Osteocyte (in vitro differentiated cells): ENCODE measurements around the gene KCNK18. TPM values are rescaled to one million over a fixed set of nuclear protein-coding genes. Genes with fewer than 3 reads are reported as not detected.

Experiments used
- DNase-seq: peaks from one replicate; pipeline ENCODE4 v3.0.0; 2021; ENCODE audit warnings: mixed read lengths; ENCODE audit not compliant: unreplicated experiment; ENCODE audit errors: extremely low spot score
- H3K27ac Mint-ChIP-seq: one replicate; pipeline ENCODE4 v1.8.0; 2021; ENCODE audit warnings: mild to moderate bottlenecking, mixed read lengths; ENCODE audit not compliant: unreplicated experiment
- H3K27me3 Mint-ChIP-seq: one replicate; pipeline ENCODE4 v1.8.0; 2021; ENCODE audit warnings: mixed read lengths; ENCODE audit not compliant: unreplicated experiment
- H3K36me3 Mint-ChIP-seq: one replicate; pipeline ENCODE4 v1.8.0; 2021; ENCODE audit warnings: mixed read lengths; ENCODE audit not compliant: unreplicated experiment
- H3K4me1 Mint-ChIP-seq: one replicate; pipeline ENCODE4 v1.8.0; 2021; ENCODE audit warnings: mixed read lengths; ENCODE audit not compliant: unreplicated experiment
- H3K4me3 Mint-ChIP-seq: one replicate; pipeline ENCODE4 v1.8.0; 2021; ENCODE audit warnings: mild to moderate bottlenecking, moderate library complexity, mixed read lengths; ENCODE audit not compliant: unreplicated experiment
- H3K9me3 Mint-ChIP-seq: one replicate; pipeline ENCODE4 v1.8.0; 2021; ENCODE audit warnings: mixed read lengths; ENCODE audit not compliant: unreplicated experiment
- total RNA-seq: library from RNA; stranded (reverse); gene quantifications from 2 replicates; pipeline ENCODE4 v1.2.1, GENCODE V29; 2021
- TF ChIP-seq, protein P1 (sequence below): fragments of 200-600 bp; sonication (generic); IDR thresholded peaks from 2 replicates; pipeline ENCODE4 v1.5.0; 2021; ENCODE audit warnings: antibody characterized with exemption, mild to moderate bottlenecking, moderate library complexity

KCNK18 gene
- total RNA-seq, 1 donor from 2014 or later, result not detected

DNA sequence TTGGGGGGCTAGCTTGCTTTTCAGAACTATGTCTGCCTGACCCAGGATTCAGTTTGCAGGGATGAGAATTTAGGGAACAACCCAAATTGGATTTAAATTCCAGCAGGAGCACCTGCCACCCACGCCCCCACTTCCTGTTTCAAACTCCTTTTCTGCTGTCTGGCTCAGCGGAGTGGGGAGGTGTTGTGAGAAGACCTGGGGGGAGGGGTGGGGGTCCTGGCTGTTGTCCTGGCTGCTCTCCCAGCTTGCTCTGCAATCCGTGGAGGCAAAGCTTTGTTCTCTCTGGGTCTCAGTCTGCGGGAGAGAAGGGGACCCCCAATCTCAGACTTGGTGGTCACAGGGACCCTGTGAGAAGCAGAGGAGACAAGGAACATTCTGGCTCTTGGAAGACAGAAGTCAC, 799 bp downstream of the KCNK18 start:
- TF ChIP-seq, protein P1, sequence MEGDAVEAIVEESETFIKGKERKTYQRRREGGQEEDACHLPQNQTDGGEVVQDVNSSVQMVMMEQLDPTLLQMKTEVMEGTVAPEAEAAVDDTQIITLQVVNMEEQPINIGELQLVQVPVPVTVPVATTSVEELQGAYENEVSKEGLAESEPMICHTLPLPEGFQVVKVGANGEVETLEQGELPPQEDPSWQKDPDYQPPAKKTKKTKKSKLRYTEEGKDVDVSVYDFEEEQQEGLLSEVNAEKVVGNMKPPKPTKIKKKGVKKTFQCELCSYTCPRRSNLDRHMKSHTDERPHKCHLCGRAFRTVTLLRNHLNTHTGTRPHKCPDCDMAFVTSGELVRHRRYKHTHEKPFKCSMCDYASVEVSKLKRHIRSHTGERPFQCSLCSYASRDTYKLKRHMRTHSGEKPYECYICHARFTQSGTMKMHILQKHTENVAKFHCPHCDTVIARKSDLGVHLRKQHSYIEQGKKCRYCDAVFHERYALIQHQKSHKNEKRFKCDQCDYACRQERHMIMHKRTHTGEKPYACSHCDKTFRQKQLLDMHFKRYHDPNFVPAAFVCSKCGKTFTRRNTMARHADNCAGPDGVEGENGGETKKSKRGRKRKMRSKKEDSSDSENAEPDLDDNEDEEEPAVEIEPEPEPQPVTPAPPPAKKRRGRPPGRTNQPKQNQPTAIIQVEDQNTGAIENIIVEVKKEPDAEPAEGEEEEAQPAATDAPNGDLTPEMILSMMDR, result no peak
- H3K4me3 Mint-ChIP-seq, result no peak overlapping the region
- no peak overlapping the region for H3K27ac Mint-ChIP-seq
- H3K9me3 Mint-ChIP-seq, result no peaks in the 10 kb centered on the region
- DNase-seq, result no peak
- no peaks in the 10 kb centered on the region for H3K36me3 Mint-ChIP-seq
- no peaks in the 10 kb centered on the region for H3K27me3 Mint-ChIP-seq
- no peaks in the 10 kb centered on the region for H3K4me1 Mint-ChIP-seq

DNA sequence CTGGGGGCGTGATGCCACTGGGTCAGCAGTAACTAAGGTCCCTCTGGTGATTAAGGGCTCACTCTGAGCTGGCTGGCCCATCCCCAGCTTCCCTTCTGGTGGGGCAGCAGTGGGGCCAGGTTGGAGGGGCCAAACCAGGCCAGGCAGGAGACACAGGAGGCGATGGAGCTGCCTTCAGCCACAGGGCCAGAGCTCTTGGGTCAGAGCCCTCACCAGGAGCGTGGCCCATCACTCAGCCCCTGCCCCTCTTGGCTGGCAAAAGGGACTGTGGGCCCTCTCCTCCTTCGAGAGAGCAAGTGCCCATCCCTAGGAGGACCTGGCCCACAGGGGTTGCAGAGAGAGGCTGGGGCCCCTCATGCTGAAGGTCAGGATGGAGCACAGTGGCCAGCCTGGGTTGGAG, 4.5 kb downstream of the KCNK18 start:
- H3K4me1 Mint-ChIP-seq, result no peaks in the 10 kb centered on the region
- DNase-seq, result no peak
- H3K9me3 Mint-ChIP-seq, result peaks cover 5% of the 10 kb centered on the region
- no peak overlapping the region for H3K27ac Mint-ChIP-seq
- no peaks in the 10 kb centered on the region for H3K36me3 Mint-ChIP-seq
- H3K4me3 Mint-ChIP-seq, result no peak overlapping the region
- TF ChIP-seq, protein P1, result no peak
- H3K27me3 Mint-ChIP-seq, result no peaks in the 10 kb centered on the region

DNA sequence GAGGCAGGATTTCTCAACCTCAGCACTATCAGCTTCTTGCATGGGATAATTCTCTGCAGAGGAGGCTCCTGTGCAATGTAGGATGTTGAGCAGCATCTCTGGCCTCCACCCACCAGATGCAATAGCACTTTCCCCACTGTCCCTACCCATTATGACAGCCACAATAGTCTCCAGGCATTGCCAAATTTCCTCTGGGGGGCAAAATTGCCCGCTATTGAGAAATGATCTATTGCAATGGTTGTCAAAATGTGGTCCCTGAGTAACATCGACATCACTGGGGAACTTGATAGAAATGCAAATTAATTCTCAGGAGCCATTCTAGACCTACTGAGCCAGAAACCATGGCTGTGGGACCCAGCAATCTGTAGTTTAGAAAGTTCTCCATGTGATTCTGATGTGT, 7.0 kb downstream of the KCNK18 start:
- DNase-seq, result no peak
- H3K36me3 Mint-ChIP-seq, result no peaks in the 10 kb centered on the region
- no peaks in the 10 kb centered on the region for H3K27me3 Mint-ChIP-seq
- no peak overlapping the region for H3K4me3 Mint-ChIP-seq
- peaks cover 5% of the 10 kb centered on the region for H3K9me3 Mint-ChIP-seq
- TF ChIP-seq, protein P1, result no peak
- H3K27ac Mint-ChIP-seq, result no peak overlapping the region
- H3K4me1 Mint-ChIP-seq, result no peaks in the 10 kb centered on the region

DNA sequence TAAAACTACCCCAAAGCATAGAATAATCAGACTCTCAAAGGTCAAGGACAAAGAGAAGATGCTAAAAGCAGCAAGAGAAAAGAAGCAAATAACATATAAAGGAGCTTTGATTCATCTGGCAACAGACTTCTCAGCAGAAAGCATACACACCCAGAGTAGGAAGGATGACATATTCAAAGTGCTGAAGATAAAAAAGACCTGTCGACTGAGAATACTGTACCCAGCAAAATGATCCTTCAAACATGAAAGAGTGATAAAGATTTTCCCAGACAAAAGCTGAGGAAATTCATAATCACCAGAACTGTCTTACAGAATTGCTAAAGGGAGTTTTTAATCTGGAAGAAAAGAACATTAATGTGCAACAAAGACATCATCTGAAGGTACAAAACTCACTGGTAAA, 14.9 kb downstream of the KCNK18 start:
- no peak for DNase-seq
- Mint-ChIP-seq H3K36me3 (no peaks in the 10 kb centered on the region), H3K9me3 (peaks cover 11% of the 10 kb centered on the region), H3K4me3 (no peak overlapping the region), H3K4me1 (peaks cover 9% of the 10 kb centered on the region), H3K27ac (no peak overlapping the region), H3K27me3 (peaks cover 42% of the 10 kb centered on the region)
- TF ChIP-seq, protein P1, result no peak

DNA sequence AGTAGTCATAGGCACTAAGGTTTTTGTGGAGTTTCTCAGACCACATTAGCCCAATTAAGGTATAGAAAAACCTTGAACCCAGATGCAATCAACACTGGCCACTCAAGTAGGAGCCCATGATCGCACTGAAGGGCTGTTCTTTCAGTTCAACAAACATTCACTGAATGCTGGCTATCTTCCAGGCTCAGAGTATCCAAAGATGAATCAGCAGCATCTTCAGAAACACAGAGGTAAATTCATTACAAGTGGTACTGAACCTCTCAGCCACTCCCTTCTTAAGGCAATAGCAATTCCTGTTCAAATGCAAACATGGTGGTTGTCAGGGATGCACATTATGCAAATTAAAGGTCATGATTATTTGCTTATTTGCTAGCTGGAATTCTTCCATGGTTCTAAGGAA, 17.1 kb downstream of the KCNK18 start:
- peaks cover 9% of the 10 kb centered on the region for H3K4me1 Mint-ChIP-seq
- H3K27me3 Mint-ChIP-seq, result peaks cover 53% of the 10 kb centered on the region
- no peak overlapping the region for H3K4me3 Mint-ChIP-seq
- H3K36me3 Mint-ChIP-seq, result no peaks in the 10 kb centered on the region
- TF ChIP-seq, protein P1, result no peak
- H3K9me3 Mint-ChIP-seq, result peaks cover 11% of the 10 kb centered on the region
- no peak overlapping the region for H3K27ac Mint-ChIP-seq
- no peak for DNase-seq
